ENCODE data around the gene ARHGEF16. TPM values are rescaled to one million over a fixed set of nuclear protein-coding genes. Genes with fewer than 3 reads are reported as not detected.

Gene ARHGEF16
- 1 to 10 TPM in 1 of 4 donors, under 1 TPM in 3; 0.20 to 1.2 (median 0.63) TPM for total RNA-seq

DNA sequence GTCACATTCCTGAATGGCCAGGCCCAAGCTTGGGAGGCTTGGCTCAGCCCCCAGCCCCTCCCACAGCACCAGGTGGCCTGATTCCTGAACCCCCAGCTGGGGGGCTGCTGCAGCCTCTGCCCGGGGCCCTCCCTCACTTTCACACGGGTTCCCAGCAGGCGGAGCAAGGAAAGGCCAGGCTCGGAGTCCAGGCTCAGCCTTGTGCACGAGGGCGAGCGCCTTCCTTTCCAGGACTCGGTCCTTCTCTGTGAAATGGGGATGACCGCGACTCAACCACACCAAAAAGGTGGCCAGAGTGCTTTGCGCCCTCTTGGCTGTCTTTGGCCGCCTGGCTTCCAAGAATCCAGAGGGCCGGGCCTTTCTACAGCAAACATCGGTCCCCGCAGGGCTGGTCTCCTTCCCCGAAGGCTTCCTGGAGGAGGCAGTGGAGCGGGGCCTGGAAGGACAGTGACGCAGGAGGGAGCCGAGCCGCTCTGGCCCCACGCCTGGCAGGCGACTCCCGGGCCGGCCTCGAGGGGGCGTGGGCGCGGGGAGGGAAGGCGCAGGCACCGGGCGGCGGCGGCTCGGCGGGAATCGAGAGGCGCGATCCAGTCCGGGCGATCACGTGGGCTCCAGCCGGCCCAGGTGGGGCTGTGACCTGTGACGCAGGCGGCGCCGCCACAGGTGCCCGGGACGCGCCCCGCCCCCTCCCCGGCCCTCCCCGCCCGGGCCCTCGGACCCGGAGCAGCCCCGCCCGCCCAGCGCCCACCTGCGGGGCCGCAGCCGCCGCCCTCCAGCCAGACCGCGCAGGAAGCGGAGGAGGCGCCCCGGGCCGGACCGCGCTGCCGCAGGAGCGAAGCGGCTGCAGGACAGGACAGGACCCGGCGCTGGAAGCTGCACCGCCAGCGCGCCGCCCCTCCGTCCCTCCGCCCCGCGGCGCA is at the start of gene ARHGEF16:
ARHGEF16 (plus strand) TSS at position 775 of the 920 bp plus-strand sequence. CDS start 8,420 bp downstream, outside the sequence.
- no peaks in the 10 kb centered on the region for H3K9me3 ChIP-seq
- TF ChIP-seq POLR2A (IDR thresholded peaks at IDR 0.05) (no peak), CTCF (IDR thresholded peaks at IDR 0.05 in 4 of 5, conservative IDR thresholded peaks at IDR 0.05 in 1 of 5) (peak; percentile 44 to 64 (median 48))
- H3K27me3 ChIP-seq = peaks cover 0 to 7% (median 2%) of the 10 kb centered on the region in 3 donors
- intact Hi-C loops (cut with DNase I; ENCODE audit: low total_unique reads) (loop anchor here (1.0 to 2.0 kb wide), 4 partner anchors 17 to 170 kb away; no protein-coding TSS in a partner anchor), in situ Hi-C loops (cut with MboI; ENCODE audit: low sequenced_read_pairs in 4 of 4) (no loop called here)
- peak; percentile 7 to 40 for ATAC-seq
- no peaks in the 10 kb centered on the region for H3K36me3 ChIP-seq
- DNase-seq = peak; percentile 25 to 60
- H3K4me3 ChIP-seq = peak within 1 kb of the TSS; percentile 55 to 72 (median 59)
- peak within 1 kb of the TSS in 3 of 4 donors; percentile 29 to 52 (median 39) for H3K27ac ChIP-seq
- H3K4me1 ChIP-seq = peaks cover 19 to 25% of the 10 kb centered on the region in 2 donors

DNA sequence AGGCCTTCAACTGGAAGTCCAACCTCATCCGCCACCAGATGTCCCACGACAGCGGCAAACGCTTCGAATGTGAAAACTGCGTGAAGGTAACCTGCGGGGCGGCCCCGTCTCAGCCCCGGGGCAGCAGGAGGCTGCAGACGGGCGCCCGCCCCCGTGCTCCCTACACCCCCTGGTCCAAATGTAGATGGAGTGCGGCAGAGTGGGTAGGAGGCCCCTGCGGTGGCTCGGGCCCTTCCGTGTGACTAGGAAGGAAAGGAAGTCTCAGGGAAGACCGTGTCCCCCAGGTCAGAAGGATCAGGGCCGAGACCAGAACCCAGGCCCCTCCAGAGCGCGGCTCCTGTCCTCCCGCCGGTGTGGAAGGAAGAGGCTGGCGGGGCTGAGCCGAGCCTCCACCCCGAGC is 49.7 kb upstream of the ARHGEF16 start:
- Histone ChIP-seq H3K36me3 (no peaks in the 10 kb centered on the region), H3K9me3 (no peaks in the 10 kb centered on the region), H3K4me3 (no peak overlapping the region), H3K27me3 (peaks cover 0 to 4% (median 3%) of the 10 kb centered on the region in 3 donors), H3K4me1 (no peaks in the 10 kb centered on the region), H3K27ac (no peak overlapping the region)
- DNase-seq (no peak), ATAC-seq (no peak)
- TF ChIP-seq CTCF (IDR thresholded peaks at IDR 0.05 in 4 of 5, conservative IDR thresholded peaks at IDR 0.05 in 1 of 5) = no peak
- no peak for TF ChIP-seq POLR2A (IDR thresholded peaks at IDR 0.05)
- in situ Hi-C loops (cut with MboI; ENCODE audit: low sequenced_read_pairs in 4 of 4) = loop anchor here in 2 of 4 donors (25.0 kb wide), 1 partner anchor 392 kb away; the partner anchor contains the start of gene ACTRT2 (in 2 of the 2)
- intact Hi-C loops (cut with DNase I; ENCODE audit: low total_unique reads) = no loop called here

DNA sequence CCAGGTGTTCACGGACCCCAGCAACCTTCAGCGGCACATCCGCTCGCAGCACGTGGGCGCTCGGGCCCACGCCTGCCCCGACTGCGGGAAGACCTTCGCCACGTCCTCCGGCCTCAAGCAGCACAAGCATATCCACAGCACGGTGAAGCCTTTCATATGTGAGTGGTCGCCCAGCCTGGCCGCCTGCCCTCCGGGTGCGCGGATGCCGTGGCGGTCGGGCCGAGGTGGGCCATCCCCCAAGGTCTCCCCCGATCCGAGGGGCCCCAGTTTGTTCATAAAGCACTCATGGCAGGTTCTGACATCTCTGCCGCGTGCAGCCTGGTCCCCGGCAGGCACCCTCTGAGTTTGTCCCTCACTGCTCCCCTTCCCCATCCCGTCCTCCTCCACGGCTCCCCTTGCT is 49.0 kb upstream of the ARHGEF16 start:
- intact Hi-C loops (cut with DNase I; ENCODE audit: low total_unique reads) (no loop called here), in situ Hi-C loops (cut with MboI; ENCODE audit: low sequenced_read_pairs in 4 of 4) (loop anchor here in 2 of 4 donors (25.0 kb wide), 1 partner anchor 393 kb away; the partner anchor contains the start of gene ACTRT2 (in 2 of the 2))
- no peaks in the 10 kb centered on the region for H3K36me3 ChIP-seq
- TF ChIP-seq POLR2A (IDR thresholded peaks at IDR 0.05) = no peak
- no peaks in the 10 kb centered on the region for H3K4me1 ChIP-seq
- peaks cover 0 to 6% (median 3%) of the 10 kb centered on the region in 3 donors for H3K27me3 ChIP-seq
- no peaks in the 10 kb centered on the region for H3K9me3 ChIP-seq
- H3K27ac ChIP-seq = no peak overlapping the region
- DNase-seq (no peak), ATAC-seq (no peak)
- H3K4me3 ChIP-seq = no peak overlapping the region

DNA sequence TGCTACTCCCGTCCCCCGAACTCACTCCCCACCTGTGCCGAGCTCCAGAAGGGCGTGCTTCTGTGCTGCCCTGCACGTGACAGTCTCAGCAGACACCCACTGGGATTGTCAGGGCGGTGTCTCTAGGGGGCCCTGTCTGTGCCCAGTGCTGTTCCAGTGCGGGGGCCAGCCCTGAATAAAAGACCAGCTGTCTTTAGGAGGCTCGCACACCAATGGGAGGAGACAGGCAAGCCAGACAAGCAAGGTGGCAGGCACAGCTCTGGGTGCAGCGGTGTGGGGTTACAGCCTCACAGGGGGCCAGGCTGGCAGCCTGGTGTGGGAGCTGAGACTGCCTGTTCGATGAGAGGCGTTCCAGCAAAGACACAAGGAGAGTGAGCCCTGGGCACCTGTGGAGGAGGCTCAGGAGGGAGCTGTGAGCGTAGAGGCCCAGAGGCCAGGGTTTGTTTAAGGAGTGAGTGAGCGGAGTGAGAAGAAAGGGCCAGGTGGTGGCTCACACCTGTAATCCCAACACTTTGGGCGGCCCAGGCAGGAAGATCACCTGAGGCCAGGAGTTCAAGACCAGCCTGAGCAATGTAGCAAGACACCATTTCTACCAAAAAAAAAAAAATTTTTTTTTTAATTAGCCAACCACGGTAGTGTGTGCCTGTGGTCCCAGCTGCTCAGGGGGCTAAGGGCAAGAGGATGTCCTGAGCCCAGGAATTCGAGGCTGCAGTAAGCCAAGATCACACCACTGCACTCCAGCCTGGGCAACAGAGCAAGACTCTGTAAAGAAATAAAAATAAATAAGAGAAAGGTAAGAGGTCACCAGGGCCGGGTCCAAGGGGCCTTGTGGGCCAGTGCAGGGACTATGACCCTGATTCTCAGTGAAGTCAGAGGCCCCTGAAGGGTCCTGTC is 48.2 kb upstream of the ARHGEF16 start:
- H3K9me3 ChIP-seq = no peaks in the 10 kb centered on the region
- DNase-seq = no peak

More for the DNA sequence above, 48.2 kb upstream of the ARHGEF16 start:
- peaks cover 0 to 10% (median 3%) of the 10 kb centered on the region in 3 donors for H3K27me3 ChIP-seq
- H3K36me3 ChIP-seq = no peaks in the 10 kb centered on the region
- in situ Hi-C loops (cut with MboI; ENCODE audit: low sequenced_read_pairs in 4 of 4) = loop anchor here in 2 of 4 donors (25.0 kb wide), 1 partner anchor 394 kb away; the partner anchor contains the start of gene ACTRT2 (in 2 of the 2)
- no peak overlapping the region for H3K4me3 ChIP-seq
- TF ChIP-seq CTCF (IDR thresholded peaks at IDR 0.05 in 4 of 5, conservative IDR thresholded peaks at IDR 0.05 in 1 of 5) = no peak
- TF ChIP-seq POLR2A (IDR thresholded peaks at IDR 0.05) = no peak
- intact Hi-C loops (cut with DNase I; ENCODE audit: low total_unique reads) = no loop called here
- no peak overlapping the region for H3K27ac ChIP-seq
- ATAC-seq = no peak
- H3K4me1 ChIP-seq = no peaks in the 10 kb centered on the region

Data from gastrocnemius medialis (tissue), 4 donors.